ENCODE data around the gene NOS1AP.

The NOS1AP gene

DNA sequence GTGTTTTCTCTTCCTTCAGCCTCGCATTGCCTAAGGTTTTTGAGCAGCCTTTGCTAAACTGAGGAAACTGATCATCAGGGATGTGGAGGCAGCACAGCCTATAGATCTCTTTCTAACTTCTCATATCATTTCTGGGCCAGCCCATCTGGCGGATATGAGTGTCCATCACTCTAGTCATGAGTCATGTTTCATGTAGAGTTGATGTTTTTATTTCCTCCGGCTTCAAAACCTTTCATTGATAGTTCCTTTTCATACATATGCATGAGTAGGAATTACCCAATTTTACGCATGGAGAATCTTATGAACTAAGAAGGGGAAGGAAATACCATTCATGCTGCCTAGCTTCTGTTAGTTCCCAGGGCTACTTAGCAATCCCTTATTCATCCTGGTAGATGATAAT lies 240.8 kb downstream of the NOS1AP start:
- TF ChIP-seq, protein P1, sequence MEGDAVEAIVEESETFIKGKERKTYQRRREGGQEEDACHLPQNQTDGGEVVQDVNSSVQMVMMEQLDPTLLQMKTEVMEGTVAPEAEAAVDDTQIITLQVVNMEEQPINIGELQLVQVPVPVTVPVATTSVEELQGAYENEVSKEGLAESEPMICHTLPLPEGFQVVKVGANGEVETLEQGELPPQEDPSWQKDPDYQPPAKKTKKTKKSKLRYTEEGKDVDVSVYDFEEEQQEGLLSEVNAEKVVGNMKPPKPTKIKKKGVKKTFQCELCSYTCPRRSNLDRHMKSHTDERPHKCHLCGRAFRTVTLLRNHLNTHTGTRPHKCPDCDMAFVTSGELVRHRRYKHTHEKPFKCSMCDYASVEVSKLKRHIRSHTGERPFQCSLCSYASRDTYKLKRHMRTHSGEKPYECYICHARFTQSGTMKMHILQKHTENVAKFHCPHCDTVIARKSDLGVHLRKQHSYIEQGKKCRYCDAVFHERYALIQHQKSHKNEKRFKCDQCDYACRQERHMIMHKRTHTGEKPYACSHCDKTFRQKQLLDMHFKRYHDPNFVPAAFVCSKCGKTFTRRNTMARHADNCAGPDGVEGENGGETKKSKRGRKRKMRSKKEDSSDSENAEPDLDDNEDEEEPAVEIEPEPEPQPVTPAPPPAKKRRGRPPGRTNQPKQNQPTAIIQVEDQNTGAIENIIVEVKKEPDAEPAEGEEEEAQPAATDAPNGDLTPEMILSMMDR (IDR thresholded peaks at IDR 0.05; ENCODE audit: low read depth, low read length, missing control alignments) = no peak
- no peak overlapping the region for H3K4me3 ChIP-seq (ENCODE audit: low read depth, low read length)
- in situ Hi-C loops (cut with HindIII; ENCODE audit: low sequenced_read_pairs) = no loop called here
- DNase-seq (ENCODE audit: low read depth) = peak; percentile 58

DNA sequence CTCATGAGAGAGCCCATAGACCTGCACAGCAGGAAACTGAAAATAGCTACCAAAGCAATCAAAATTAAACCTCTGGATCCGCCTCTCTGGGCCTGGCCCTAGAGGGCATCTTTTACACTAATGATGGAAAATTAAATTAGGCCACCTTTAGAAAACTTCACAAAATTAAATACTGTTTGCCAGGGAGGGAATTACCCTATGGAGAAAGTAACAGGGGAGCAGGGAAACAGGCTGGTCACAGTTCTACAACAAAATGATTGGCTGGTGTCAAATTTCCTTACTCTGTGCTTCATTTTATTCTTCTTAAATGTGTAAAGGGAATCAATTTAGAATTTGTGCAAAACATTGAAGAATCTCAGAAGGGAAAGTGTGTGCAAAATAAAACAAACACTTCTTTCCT lies 244.7 kb downstream of the NOS1AP start:
- TF ChIP-seq, protein P1 (IDR thresholded peaks at IDR 0.05; ENCODE audit: low read depth, low read length, missing control alignments) = no peak
- in situ Hi-C loops (cut with HindIII; ENCODE audit: low sequenced_read_pairs) = no loop called here
- H3K4me3 ChIP-seq (ENCODE audit: low read depth, low read length) = no peak overlapping the region
- DNase-seq (ENCODE audit: low read depth) = no peak

DNA sequence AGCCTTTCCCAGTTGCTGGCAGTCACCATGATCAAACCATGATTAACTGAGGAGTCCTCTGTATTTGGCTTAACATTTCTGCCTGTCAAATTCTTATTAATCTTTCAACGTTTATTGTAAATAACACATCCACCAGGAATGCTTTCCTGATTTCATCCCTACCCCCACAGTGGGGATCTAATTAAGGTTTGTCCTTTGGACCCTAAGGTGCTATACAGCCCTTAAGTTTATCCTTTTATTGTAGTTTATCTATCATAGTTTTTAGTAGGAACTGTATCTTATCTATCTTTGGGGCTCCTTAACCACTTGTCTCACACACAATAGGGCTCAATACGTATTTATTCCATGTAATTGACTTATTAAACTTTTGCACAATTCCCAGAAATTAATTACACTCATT lies 246.2 kb downstream of the NOS1AP start:
- in situ Hi-C loops (cut with HindIII; ENCODE audit: low sequenced_read_pairs) = no loop called here
- no peak for DNase-seq (ENCODE audit: low read depth)
- TF ChIP-seq, protein P1 (IDR thresholded peaks at IDR 0.05; ENCODE audit: low read depth, low read length, missing control alignments) = no peak

DNA sequence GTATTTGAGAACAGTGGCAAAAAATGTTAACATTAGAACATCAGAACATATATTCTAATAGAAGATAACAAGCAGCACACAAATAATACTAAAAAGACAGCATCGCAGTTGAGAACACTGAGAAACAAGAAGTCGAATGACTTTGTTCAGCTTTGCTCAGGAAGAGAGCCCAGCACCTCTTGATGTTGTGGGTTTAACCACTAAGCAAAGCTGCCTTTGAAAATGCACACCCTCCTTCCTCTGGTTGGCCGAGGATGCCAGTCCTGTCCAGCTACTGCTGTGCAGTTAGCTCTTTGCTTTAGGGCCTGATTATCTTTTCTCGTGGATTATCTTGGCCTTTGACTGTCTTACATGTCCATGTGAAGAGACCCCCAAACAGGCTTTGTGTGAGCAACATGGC lies 246.7 kb downstream of the NOS1AP start:
- no peak overlapping the region for H3K4me3 ChIP-seq (ENCODE audit: low read depth, low read length)
- in situ Hi-C loops (cut with HindIII; ENCODE audit: low sequenced_read_pairs) = no loop called here
- no peak for DNase-seq (ENCODE audit: low read depth)
- TF ChIP-seq, protein P1 (IDR thresholded peaks at IDR 0.05; ENCODE audit: low read depth, low read length, missing control alignments) = no peak

More for the DNA sequence above, 246.2 kb downstream of the NOS1AP start:
- no peak overlapping the region for H3K4me3 ChIP-seq (ENCODE audit: low read depth, low read length)

DNA sequence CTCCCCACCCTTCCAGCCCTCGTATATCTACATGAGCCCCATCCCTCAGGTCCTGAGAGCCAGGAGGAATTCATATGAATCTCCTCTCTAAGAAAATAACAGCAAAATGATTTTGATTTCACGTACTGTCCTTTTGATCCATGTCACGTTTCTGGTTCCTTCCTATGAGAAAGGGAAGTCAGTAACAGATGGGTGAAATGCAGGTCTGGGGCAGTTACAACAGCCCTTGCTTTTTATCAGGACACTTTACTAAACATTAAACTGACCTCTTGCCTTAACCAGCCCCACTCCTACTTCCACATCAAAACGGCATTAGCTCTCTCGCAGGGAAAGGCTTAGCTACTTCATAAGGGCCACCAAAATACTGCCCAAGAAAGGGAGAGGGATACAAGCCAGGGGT lies 248.1 kb downstream of the NOS1AP start:
- TF ChIP-seq, protein P1 (IDR thresholded peaks at IDR 0.05; ENCODE audit: low read depth, low read length, missing control alignments) = no peak
- no peak for DNase-seq (ENCODE audit: low read depth)
- H3K4me3 ChIP-seq (ENCODE audit: low read depth, low read length) = no peak overlapping the region
- in situ Hi-C loops (cut with HindIII; ENCODE audit: low sequenced_read_pairs) = no loop called here

DNA sequence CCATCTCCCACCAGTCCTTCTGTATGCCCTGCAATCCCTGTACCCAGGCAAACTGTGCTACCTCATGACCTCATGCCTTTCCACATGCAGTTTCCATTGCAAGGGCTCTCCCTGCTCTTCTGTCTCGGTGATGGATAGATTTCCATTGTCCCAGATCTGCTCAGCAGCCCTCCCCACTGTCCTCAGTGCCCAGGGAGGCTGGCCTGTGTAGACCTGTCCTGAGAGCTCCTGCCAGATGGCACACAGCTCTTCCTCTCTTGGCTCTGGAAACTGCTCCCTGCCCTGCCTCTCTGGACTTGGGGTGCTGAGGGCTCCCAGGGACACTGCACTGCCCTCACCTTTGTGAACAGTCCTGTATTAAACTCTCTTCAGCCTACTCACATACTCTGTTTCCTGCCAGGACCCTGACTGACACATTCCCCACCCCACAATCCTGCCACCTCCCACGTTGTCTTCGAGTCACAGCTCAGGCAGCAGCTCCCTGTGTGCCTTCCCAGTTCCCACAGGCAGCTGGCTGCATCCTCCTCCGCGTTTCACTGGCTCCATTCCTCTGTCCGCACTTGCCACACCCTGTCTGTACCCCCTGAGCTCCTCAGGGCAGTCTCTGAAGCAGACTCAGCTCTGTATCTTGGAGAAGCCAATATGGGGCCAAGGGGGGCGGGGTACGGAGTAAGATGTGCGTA lies 250.1 kb downstream of the NOS1AP start:
- no peak for DNase-seq (ENCODE audit: low read depth)
- in situ Hi-C loops (cut with HindIII; ENCODE audit: low sequenced_read_pairs) = no loop called here
- H3K4me3 ChIP-seq (ENCODE audit: low read depth, low read length) = no peak overlapping the region
- TF ChIP-seq, protein P1 (IDR thresholded peaks at IDR 0.05; ENCODE audit: low read depth, low read length, missing control alignments) = no peak

Data from astrocyte of the cerebellum (primary cell).